GM18508 (cell line): ENCODE results near the gene ATP5MC3.

ENCODE experiments used
- ATAC-seq: cut with Tn5 transposase; IDR thresholded peaks from one replicate; pipeline ENCODE4 v1.9.1; 2021; ENCODE audit warnings: moderate number of reproducible peaks; ENCODE audit not compliant: insufficient read depth, unreplicated experiment

ATP5MC3 gene

GRCh38 chr2:175169191-175169590, 12.3 kb downstream of the ATP5MC3 start:
- no peak for ATAC-seq

GRCh38 chr2:175168564-175168945, 13.0 kb downstream of the ATP5MC3 start:
- peak; percentile 10 for ATAC-seq

GRCh38 chr2:175167792-175168563, 13.5 kb downstream of the ATP5MC3 start, which contains the start of gene ATF2:
Gene ATF2, minus strand, starts transcription at chr2:175168203. Its CDS starts 31,760 bp downstream, at chr2:175136443.
- ATAC-seq = peak; percentile 90

- no peak for ATAC-seq
Measured at GRCh38 chr2:175167076-175167791, 14.3 kb downstream of the ATP5MC3 start.

- no peak for ATAC-seq
Measured at GRCh38 chr2:175166216-175166824, 15.2 kb downstream of the ATP5MC3 start.

GRCh38 chr2:175164235-175164634, 17.3 kb downstream of the ATP5MC3 start:
- ATAC-seq = no peak

GRCh38 chr2:175158894-175159293, 22.6 kb downstream of the ATP5MC3 start:
- no peak for ATAC-seq

- ATAC-seq = no peak
Measured at GRCh38 chr2:175156534-175156933, 25.0 kb downstream of the ATP5MC3 start.

- peak; percentile 41 for ATAC-seq
Measured at GRCh38 chr2:175154661-175155082, 26.8 kb downstream of the ATP5MC3 start.

GRCh38 chr2:175152242-175152641, 29.3 kb downstream of the ATP5MC3 start:
- no peak for ATAC-seq

GRCh38 chr2:175151791-175152190, 29.7 kb downstream of the ATP5MC3 start:
- ATAC-seq = no peak

- no peak for ATAC-seq
Measured at GRCh38 chr2:175147186-175147585, 34.3 kb downstream of the ATP5MC3 start.

GRCh38 chr2:175143678-175144077, 37.8 kb downstream of the ATP5MC3 start:
- no peak for ATAC-seq

GRCh38 chr2:175143191-175143590, 38.3 kb downstream of the ATP5MC3 start:
- ATAC-seq = no peak

GRCh38 chr2:175140332-175140731, 41.2 kb downstream of the ATP5MC3 start:
- ATAC-seq = no peak

GRCh38 chr2:175137793-175138192, 43.7 kb downstream of the ATP5MC3 start:
- ATAC-seq = no peak

- ATAC-seq = peak; percentile 48
Measured at GRCh38 chr2:175136334-175137215, 44.9 kb downstream of the ATP5MC3 start.

- ATAC-seq = no peak
Measured at GRCh38 chr2:175135862-175136261, 45.6 kb downstream of the ATP5MC3 start.

GRCh38 chr2:175135177-175135576, 46.3 kb downstream of the ATP5MC3 start:
- no peak for ATAC-seq

- no peak for ATAC-seq
Measured at GRCh38 chr2:175131252-175131651, 50.3 kb downstream of the ATP5MC3 start.
